C1 segment of cervical spinal cord (tissue), 14 donors: ENCODE results near the gene FSIP1.

ENCODE experiments used
- DNase-seq, 14 donors: peaks; one replicate each; lab custom pipeline; 2025; lab: John Stamatoyannopoulos, UW

The FSIP1 gene

GRCh38 chr15:39554746-39555387 is 227.8 kb downstream of the FSIP1 start:
- DNase-seq = no peak

- DNase-seq = no peak
Observed at GRCh38 chr15:39553947-39554693, 228.5 kb downstream of the FSIP1 start.

- DNase-seq = no peak
Observed at GRCh38 chr15:39552556-39552955, 230.1 kb downstream of the FSIP1 start.

- DNase-seq = no peak
Observed at GRCh38 chr15:39551476-39551875, 231.2 kb downstream of the FSIP1 start.
